ENCODE results near the gene BANK1.

Gene BANK1

GRCh38 chr4:101855239-101855638, 64.7 kb downstream of the BANK1 start:
- no peaks in the 10 kb centered on the region for H3K9me2 ChIP-seq (ENCODE audit: low read depth, low read length)
- H3K36me3 ChIP-seq (ENCODE audit: insufficient read depth, low read length), result peaks cover 30% of the 10 kb centered on the region
- no peak for TF ChIP-seq EZH2 (IDR thresholded peaks at IDR 0.05; ENCODE audit: borderline replicate concordance, low read length)
- TF ChIP-seq CTCF (IDR thresholded peaks at IDR 0.05; ENCODE audit: low read length), result no peak
- no peaks in the 10 kb centered on the region for H3K9me3 ChIP-seq (ENCODE audit: low read length)
- H3K27ac ChIP-seq (ENCODE audit: low read depth, low read length, poor library complexity, severe bottlenecking), result no peak overlapping the region
- no peaks in the 10 kb centered on the region for H3K79me2 ChIP-seq (ENCODE audit: insufficient read depth, low read length)
- H3K9ac ChIP-seq (ENCODE audit: low read length), result no peak overlapping the region
- no peaks in the 10 kb centered on the region for H3F3A ChIP-seq (ENCODE audit: insufficient read depth, low read length)
- H3K4me1 ChIP-seq (ENCODE audit: insufficient read depth, low read length, severe bottlenecking), result peaks cover 60% of the 10 kb centered on the region
- no peaks in the 10 kb centered on the region for H3K27me3 ChIP-seq (ENCODE audit: insufficient read depth, low read length)
- no peaks in the 10 kb centered on the region for H4K20me1 ChIP-seq (ENCODE audit: insufficient read depth, low read length)
- no peak overlapping the region for H2AFZ ChIP-seq (ENCODE audit: low read length)
- no peak overlapping the region for H3K4me3 ChIP-seq (ENCODE audit: low read depth, low read length, poor library complexity, severe bottlenecking)
- no peak overlapping the region for H3K4me2 ChIP-seq (ENCODE audit: low read length)

GRCh38 chr4:101856149-101856548, 65.6 kb downstream of the BANK1 start:
- Histone ChIP-seq H3K79me2 (ENCODE audit: insufficient read depth, low read length) (no peaks in the 10 kb centered on the region), H3F3A (ENCODE audit: insufficient read depth, low read length) (no peaks in the 10 kb centered on the region), H3K36me3 (ENCODE audit: insufficient read depth, low read length) (peaks cover 37% of the 10 kb centered on the region), H3K4me1 (ENCODE audit: insufficient read depth, low read length, severe bottlenecking) (peaks cover 51% of the 10 kb centered on the region), H4K20me1 (ENCODE audit: insufficient read depth, low read length) (no peaks in the 10 kb centered on the region), H3K9me3 (ENCODE audit: low read length) (no peaks in the 10 kb centered on the region), H3K27me3 (ENCODE audit: insufficient read depth, low read length) (no peaks in the 10 kb centered on the region), H3K9ac (ENCODE audit: low read length) (no peak overlapping the region), H3K9me2 (ENCODE audit: low read depth, low read length) (no peaks in the 10 kb centered on the region), H3K4me2 (ENCODE audit: low read length) (no peak overlapping the region), H3K27ac (ENCODE audit: low read depth, low read length, poor library complexity, severe bottlenecking) (peak overlapping the region; percentile 33), H3K4me3 (ENCODE audit: low read depth, low read length, poor library complexity, severe bottlenecking) (no peak overlapping the region), H2AFZ (ENCODE audit: low read length) (no peak overlapping the region)
- TF ChIP-seq CTCF (IDR thresholded peaks at IDR 0.05; ENCODE audit: low read length) (no peak), EZH2 (IDR thresholded peaks at IDR 0.05; ENCODE audit: borderline replicate concordance, low read length) (no peak)

- Histone ChIP-seq H3K4me3 (ENCODE audit: low read depth, low read length, poor library complexity, severe bottlenecking) (no peak overlapping the region), H2AFZ (ENCODE audit: low read length) (no peak overlapping the region), H3K4me2 (ENCODE audit: low read length) (no peak overlapping the region), H3K36me3 (ENCODE audit: insufficient read depth, low read length) (peaks cover 40% of the 10 kb centered on the region), H3K4me1 (ENCODE audit: insufficient read depth, low read length, severe bottlenecking) (peaks cover 43% of the 10 kb centered on the region), H3K9ac (ENCODE audit: low read length) (no peak overlapping the region), H3K27me3 (ENCODE audit: insufficient read depth, low read length) (no peaks in the 10 kb centered on the region), H3K27ac (ENCODE audit: low read depth, low read length, poor library complexity, severe bottlenecking) (no peak overlapping the region), H3K79me2 (ENCODE audit: insufficient read depth, low read length) (no peaks in the 10 kb centered on the region), H3F3A (ENCODE audit: insufficient read depth, low read length) (no peaks in the 10 kb centered on the region), H4K20me1 (ENCODE audit: insufficient read depth, low read length) (no peaks in the 10 kb centered on the region), H3K9me2 (ENCODE audit: low read depth, low read length) (no peaks in the 10 kb centered on the region), H3K9me3 (ENCODE audit: low read length) (no peaks in the 10 kb centered on the region)
- TF ChIP-seq EZH2 (IDR thresholded peaks at IDR 0.05; ENCODE audit: borderline replicate concordance, low read length) (no peak), CTCF (IDR thresholded peaks at IDR 0.05; ENCODE audit: low read length) (no peak)
Observed at GRCh38 chr4:101857176-101857575, 66.6 kb downstream of the BANK1 start.

Data from OCI-LY1 (cell line).